HG03103 (cell line): ENCODE data around the gene CACNA1C.

Source experiments
- ATAC-seq: cut with Tn5 transposase; IDR thresholded peaks from one replicate; pipeline ENCODE4 v1.9.1; 2021; ENCODE audit warnings: low read depth; ENCODE audit not compliant: unreplicated experiment

Gene CACNA1C

DNA sequence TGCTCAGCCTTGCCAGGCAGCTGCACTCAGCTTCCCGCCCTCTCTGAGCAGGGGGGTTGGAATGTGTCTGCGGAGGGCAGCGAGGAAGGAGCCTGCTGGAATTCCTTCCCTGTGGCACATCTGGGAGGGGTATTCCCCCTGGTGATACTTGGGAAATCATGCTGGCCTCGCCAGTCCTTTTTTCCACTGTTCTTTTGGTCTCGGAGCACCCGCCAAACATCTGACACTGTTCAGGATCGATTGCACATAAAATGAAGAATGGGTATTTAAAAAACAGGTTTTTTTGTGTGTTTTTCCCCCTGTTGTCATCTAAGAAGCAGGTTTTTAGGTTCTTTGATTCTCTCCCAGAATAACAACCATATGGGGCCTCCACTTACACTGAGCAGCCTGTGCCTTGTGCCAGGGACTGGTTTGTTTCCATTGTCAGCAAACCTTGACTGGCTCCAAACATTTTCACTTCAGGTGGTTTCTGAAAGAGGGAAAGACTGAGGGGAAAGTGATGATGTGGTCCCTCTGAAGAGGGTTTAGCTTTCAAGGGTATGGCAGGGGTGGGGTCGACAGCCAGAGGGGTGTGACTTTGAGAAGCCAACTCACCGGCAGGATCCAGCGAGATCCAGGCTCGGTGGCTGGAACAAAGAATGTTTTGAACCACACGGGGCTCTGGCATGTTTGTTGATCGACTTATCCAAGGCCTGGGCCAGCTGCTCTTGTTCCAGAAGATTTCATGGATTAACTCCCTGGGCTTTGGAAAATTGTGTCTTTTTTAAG, 215.1 kb downstream of the CACNA1C start:
- ATAC-seq: no peak

DNA sequence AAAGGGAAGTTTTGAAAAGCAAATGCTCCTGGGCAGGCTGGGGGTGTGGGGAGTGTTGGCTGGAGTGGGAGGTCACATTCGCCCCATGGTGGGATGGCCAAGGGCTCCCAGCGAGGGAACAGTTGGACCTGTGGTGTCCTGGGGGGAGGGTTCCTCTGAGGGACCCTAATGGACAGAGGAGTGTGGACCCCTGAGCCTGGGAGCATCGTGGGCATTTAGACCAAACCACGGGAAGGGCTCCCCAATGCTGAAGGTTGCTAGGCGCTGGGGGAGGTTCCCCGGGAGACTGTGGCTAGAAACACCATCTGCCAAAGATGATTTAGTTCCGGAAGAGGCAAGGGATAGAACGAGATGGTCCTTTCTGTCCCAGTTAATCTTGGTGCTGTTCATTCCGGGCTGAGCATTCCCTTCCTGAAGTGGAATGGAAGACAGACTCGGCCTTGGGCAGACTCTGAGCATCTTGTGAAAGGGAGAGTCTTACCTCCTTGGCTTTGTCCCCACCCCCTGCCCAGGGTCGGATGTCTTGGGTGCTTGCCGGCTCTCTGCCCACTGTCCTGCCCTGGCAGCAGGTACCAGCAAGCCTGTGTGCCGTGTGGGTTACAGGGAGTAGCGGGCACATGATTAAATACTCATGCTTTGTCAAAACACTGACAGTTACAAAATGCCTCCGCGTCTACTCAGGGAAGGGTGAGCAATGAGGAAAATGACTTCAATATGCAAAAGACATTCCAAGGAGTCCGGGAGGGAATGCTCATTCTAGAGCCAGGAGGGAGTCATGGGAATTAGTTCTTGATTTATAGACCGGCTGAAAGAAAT, 215.9 kb downstream of the CACNA1C start:
- no peak for ATAC-seq

DNA sequence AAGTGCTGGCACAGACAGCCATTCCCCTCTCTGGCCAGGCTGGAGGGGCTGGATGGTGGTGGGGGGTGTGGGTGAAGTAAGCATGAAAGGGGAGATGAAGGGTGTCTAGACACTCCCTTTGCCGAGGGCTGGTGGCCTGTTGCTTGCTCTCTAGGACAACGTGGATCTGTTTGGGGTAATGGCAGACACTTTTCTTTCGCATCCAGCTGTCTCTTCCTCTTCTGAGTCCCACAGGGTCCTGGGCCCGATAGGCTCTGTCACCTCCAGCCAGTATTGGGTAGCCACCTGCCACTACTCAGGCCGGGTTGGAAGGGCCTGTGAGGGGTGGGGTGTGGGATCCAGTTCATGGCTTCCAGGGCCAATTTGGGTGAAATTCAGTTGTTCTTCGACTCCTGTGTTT, 218.1 kb downstream of the CACNA1C start:
- no peak for ATAC-seq

DNA sequence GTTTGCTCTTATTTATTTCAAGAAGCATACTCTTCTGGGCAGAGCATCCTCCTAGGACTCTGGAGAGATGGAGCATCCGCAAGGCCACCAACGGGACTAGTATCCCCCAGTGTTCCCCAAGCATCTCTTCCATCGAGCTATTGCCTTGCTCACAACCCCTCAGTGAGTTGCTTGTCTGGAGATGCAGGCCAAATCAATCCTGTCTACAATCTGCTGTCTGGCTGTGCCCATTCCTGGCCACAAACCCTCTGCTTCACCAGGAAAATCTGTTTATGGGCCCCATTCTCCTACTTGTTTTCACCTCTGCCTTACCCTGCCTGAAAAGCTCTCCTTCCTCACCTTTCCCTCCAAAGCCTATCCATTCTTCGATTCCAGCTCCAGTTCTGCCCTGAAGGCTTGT, 219.2 kb downstream of the CACNA1C start:
- ATAC-seq: no peak

DNA sequence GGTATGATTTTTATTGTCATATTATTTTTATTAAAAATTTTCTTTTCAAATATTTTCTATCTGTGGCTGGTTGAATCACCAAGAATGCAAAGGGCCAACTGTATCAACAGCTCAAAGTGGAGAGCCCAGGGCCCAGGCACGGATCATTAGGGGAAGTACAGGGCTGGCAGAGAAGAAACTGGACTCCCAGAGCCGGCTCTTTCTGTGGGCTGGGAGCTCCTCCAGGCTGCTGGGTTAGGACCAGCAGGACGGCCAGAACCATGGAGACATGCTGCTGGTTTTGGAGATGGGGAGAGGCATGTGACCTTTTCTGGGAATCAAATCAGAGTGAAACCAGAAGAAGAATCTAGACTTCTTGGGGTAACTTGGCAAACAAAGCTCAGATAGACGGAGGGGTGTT, 220.5 kb downstream of the CACNA1C start:
- no peak for ATAC-seq

DNA sequence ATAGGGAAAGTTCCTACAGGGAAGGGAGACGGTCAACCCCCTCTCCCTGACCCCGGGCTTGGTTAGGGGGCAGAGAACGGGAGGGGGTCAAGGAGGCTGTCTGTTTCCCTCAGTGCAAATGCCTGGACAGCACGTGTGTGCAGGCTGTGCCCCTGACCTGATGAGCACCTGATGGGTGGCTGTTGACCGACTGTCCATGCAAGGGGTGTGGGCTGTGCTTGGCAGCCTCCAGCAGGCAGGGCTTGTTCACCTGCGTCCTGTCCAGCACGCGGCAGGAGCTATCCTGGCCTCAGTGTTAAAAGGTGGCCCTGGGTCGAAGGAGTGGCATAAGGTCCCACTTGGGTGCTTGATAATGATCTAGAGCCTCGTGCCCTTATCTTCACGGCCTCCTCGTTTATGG, 221.0 kb downstream of the CACNA1C start:
- no peak for ATAC-seq

DNA sequence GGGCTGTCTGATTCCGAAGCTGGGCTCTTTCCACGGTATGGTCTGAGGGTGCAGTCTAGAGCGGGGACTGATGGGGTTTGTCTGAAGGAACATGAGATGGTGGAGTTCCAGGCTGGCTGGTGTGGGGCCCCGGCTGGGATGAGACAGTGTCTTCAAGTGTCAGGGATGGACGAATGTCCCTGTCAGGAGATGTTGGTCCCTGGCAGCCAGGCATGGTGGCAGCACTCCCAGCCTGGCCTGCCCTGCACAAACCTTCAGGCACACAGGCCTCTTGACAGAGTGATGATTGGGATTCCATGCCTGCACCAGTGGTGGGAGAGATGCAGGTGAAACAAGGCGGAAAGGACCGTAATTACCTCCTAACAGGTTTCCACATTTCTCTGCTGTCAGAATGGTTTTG, 221.9 kb downstream of the CACNA1C start:
- no peak for ATAC-seq

DNA sequence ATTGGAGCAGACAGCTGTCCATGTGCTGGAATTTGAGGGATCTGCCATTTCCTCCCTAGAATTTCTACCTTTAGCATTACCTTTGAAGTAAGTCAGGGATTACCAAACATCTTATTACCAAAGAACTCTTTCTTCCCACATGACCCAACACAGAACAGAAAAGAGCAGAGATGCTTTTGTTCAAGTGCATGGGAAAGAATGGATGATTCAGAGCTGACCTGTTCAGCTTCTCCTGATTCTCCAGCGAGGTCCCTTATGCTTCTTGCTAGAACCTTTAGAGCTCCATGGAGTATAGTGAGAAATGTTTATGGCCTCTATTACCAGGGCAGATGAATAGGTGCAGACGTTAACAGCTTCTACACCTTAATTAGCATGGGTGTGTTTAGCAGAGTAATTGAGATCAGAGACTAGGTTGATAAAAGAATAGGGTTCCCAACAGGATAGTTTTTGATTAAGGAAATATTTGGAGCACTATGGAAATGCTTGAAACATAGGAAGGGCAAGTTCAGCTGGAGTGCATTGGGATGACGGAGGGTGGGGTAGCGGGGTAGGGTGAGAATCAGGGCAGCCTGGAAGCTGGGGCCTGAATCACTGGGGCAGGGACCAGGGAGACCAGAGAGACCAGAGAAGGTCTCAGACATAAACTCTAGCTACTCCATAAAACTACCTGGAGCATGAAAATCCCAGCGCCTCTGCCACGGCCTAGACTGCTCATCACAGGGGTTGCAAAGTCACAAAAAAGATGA, 223.7 kb downstream of the CACNA1C start:
- ATAC-seq: no peak

DNA sequence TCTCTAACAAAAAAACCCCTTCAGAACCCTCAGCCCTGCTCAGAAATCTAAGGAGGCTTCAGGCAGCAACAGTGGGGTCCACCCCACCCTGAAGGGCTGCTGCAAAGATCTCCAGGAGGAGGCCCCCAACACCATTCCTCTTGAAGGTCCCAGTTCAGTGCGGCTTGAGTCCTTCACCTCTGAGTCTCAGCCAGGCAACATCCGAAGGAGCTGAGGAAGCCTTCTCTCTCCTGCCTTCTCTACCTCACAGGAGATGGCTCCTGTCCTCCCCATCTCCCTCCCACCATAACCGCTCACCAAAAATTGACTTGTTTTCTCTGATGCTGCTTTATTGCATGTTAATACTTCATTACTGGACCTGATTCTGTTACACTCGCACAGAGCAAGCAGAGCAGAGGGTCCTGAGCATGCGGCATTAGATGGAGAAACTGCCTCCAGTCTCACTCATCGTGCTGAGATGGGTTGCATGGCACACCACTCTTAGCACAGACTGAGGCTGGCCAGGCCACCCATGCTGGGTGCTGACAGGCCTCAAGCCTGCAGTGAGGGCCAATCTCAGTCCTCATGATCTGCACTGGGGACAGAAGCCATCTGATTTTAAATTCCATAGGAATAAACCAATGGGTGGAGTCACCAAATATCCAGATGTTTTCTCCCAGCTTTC, 224.8 kb downstream of the CACNA1C start:
- ATAC-seq: no peak

DNA sequence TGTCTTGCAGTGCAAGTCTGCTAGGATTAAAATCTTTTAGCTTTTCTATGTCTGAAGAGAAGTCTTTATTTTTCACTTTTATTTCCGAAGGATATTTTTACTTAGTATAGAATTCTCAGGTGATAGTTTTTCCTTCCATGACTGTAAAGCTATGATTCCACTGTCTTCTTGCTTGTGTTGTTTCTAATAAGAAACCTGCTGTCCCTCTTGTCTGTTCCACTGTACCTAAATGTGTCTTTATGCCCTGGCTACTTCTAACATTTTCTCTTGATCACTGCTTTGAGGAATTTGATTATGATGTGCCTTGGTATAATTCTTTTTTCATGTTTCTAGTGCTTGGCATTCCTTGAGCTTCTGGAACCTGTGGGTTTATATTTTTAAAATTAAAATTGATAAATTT, 228.7 kb downstream of the CACNA1C start:
- no peak for ATAC-seq

DNA sequence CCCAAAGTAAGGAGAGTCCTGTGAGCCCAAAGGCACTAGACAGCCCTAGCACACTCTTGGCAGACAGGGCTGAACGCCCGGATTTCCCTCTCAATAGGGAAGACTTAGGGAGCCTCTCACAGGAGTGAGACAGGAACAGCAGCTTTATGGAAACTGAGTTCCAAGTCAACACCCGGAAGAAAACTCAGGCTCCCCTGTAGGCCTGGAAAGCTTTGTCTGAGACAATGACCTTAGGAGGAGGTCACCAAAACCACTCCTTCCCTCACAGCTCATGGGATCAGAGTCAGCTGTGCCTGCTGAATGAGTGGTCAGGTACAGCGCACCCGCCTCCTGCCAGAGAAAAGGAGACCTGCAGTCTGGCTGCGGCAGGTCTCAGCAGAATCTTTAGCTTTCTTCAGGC, 229.5 kb downstream of the CACNA1C start:
- no peak for ATAC-seq

DNA sequence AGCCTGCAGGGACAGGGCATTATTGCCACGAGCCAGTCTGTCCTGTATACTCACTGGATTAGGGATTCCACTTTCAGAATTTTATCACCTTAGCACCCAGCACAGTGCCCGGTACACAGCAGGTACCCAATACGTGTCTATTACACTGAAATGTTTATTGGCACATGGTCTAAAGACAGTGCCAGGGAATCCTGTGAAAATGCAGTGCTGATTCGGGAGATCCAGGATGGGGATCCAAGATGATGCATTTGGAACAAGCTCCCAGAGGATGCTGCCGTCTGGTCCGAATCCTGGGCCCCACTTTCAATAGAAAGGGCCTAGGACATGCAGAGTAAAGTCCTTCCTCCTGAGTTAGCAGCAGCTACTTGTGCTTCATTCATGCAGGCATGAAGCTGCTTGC, 230.7 kb downstream of the CACNA1C start:
- ATAC-seq: no peak

DNA sequence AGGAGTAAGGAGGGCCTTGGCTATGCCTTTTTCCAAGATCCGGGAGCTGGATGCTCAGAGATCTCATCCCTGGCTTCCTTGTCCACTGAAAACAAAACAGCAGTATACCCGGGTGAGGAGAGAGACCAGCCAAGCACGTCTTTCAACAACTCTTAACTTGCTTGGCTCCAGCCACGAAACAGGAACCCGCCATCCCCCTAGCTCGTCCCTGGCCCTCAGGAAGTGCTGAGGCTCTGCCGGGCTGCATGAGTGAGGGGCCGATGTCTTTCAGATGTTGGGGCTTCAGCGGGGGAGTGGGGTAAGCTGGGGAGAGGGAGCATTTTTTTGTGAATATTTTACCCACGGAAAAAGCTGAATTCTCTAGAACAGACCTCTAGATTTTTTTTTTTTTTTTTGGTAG, 231.1 kb downstream of the CACNA1C start:
- ATAC-seq: no peak

DNA sequence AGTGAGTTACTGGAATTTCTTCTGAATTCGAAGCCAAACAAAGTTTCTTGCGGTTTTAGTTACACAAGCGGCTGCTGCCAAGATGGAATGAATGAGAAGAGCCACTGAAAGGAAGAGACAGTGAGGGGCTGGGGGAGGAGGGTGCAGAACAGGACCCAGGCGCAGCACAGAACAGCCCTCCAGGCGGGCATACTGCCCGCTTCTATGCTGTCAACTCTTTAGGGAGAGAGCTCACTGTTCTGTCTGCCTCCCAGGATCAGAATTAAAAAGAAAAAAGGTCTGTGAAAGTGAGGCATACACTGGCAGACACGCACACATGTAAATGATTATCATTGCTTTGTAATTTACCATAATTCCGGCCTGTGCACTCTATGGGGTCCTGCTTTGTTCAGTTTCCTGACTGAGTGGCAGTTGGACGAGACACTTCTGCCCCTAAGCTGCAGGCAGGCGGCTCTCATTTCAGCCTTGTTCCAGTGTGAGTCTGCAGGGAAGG, 231.6 kb downstream of the CACNA1C start:
- no peak for ATAC-seq

DNA sequence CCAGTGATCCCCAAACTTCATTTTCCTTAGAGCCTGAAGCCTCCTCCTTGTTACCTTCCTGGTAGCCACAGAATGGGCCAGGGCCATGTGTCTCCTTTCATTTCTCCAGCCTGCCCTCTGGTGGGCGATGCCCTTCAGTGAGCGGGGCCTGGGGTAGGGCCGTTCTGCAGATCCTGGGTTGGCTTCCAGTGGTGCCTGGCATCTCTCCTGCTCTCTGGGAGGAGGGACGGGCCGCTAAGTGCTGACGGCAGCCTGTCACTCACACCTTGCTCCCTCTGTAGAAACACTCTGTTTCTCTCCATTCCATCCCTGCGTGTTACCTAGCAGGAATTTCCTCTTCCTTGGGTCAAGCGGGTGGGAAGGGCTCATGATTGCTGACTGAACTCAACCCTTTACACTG, 232.1 kb downstream of the CACNA1C start:
- no peak for ATAC-seq

DNA sequence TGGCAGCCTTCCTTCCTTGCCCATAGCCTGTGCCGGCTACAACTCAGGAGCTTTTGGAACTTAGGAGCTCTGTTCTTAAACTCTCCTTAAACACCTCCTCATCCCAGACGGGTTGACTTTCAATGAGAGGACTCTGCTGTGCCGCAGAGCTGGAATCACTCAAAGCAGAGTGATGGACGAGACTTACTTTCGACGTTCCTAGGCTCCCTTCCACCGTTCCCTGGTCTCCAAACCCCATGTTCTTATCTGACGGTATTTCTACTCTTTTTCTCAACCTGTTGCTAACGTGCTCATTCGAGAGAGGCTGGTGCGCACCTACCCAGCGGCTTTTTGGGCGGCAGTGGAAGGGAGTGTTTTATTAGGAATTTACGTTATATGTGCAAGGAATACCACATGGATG, 232.7 kb downstream of the CACNA1C start:
- no peak for ATAC-seq

DNA sequence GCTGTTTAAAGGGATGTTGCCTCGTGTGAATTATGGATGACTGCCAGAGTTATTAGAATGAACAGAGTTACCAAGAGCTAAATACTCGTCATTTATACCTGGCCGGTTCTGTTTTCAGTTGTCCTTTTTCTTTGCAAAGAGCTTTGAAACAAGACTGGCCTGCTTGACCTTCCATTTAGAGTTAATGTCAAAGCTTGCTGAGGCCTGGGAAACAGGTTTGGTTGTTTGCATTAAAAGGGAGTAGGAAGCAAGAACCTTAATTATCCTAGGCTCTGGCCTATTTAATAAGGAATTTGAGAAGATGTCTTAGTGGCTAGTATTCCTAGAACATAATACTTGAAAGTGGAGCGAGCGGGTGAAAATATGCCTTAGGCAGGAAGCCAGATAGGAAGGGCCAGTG, 233.3 kb downstream of the CACNA1C start:
- no peak for ATAC-seq

DNA sequence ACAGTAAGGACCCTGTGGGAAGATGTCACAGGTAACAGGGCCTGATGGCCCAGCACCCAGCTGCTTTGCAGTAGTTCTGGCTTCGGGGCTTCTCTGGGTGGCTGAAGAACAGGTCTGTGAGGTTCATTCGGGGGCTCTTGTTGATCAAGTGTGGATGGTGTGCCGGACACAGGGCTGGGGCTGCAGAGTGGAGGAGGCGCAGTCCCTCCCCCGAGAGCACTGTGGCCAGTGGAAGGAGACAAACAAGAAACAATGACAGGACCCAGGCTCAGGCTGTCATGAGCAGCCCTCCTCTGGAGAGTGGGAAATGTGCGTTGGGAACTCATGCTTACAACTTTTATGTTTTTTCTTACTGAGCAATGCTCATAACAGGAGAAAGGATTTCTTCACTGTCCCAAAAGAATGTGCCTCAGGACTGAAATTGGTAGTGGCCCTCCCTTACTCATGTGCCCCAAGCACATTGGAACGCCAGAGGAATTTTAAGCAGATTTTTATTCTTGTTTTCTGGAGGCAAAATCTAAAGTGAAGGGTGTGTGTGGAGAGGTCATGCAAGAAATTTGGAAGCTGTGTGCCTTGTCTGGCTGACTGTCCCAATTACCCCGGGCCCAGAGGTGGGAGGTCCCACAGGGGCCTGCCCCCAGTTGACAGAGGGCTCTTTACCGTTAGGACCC, 233.8 kb downstream of the CACNA1C start:
- no peak for ATAC-seq

DNA sequence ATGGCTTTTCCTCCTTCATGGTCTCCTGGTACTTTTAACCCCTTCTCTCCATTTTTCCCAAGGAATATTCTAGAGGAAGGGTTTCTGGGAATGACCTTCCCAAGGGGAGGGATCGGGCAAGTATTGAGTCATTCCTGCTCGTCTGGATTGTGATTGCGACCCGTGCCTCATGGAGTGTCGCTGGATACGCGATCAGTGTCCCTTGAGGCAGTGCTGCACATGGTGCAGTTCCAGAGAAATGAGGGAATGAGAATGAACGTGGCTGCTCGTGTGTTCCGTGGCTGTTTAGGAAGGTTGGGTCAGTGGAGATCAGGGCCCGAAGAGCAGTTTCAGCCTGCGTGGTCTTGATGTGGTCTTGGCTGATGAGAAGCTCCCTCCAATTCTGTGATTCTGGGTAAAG, 234.4 kb downstream of the CACNA1C start:
- ATAC-seq: no peak

DNA sequence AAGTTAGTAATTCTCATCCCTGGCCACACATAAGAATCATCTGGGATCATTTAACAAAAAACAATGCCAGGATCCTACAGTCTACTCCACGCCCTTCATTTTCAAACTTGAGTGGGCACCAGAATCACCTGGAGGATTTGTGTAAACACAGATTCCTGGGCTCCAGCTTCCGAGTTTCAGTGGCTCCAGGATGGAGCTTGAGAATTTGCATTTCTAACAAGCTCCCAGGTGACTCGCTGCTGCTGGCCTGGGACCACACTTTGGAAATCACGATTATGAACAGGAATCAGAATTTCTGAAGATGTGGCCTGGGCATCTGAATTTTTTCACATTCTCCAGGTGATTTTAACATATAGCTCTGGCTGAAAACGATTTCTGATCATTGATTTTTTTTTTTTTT, 234.8 kb downstream of the CACNA1C start:
- ATAC-seq: no peak
